SK-N-SH (cell line): ENCODE measurements around the gene GJA8. TPM values are rescaled to one million over a fixed set of nuclear protein-coding genes. Genes with fewer than 3 reads are reported as not detected.
"Not testable (repeated sequence)": the region's sequence is repeated elsewhere in the genome, so short reads cannot be mapped to it uniquely, and the experiment has no call there.

Source experiments
- CTCF ChIA-PET: fragments of 300-600, 350-600 bp; formaldehyde crosslinking; extraction: SDS; loops from one replicate; lab custom pipeline; 2021; lab: Yijun Ruan, JAX
- POLR2A ChIA-PET: fragments of 350-600 bp; sonication (Branson Sonifier 250); formaldehyde crosslinking; extraction: SDS; loops from one replicate; lab custom pipeline; 2020; ENCODE audit warnings: antibody characterized with exemption, inconsistent platforms; lab: Yijun Ruan, JAX
- DNase-seq: peaks from one replicate; pipeline ENCODE4 v3.0.0; 2012
- H2AFZ ChIP-seq: fragments of 200-600 bp; sonication (generic); 2 replicates; pipeline ENCODE4 v1.8.1; 2016; ENCODE audit warnings: antibody characterized with exemption, mild to moderate bottlenecking, low read depth
- H3F3A ChIP-seq: fragments of 200-600 bp; sonication (generic); replicated peaks from 2 replicates; pipeline ENCODE3; 2016; ENCODE audit warnings: antibody characterized with exemption, mild to moderate bottlenecking; ENCODE audit not compliant: insufficient read depth
- H3K27ac ChIP-seq, 2 experiments: fragments of 200-500 bp in 1 of 2; fragments of 200-600 bp in 1 of 2; sonication (Bioruptor generic) in 1 of 2; sonication (generic), shearing (Covaris generic) in 1 of 2; 2 replicates each; pipeline versions ENCODE4 v1.5.1 to v1.6.1; 2014 to 2016; ENCODE audit warnings: low read depth in 2 of 2, inconsistent platforms in 1 of 2, low read length in 1 of 2, mild to moderate bottlenecking in 1 of 2, mixed read lengths in 1 of 2
- H3K27me3 ChIP-seq: fragments of 200-600 bp; sonication (generic), shearing (Covaris generic); 2 replicates; pipeline ENCODE4 v1.6.1; 2016; ENCODE audit warnings: mixed run types; ENCODE audit not compliant: insufficient read depth
- H3K36me3 ChIP-seq, 2 experiments: fragments of 200-500 bp in 1 of 2; fragments of 200-600 bp in 1 of 2; sonication (Bioruptor generic) in 1 of 2; sonication (generic) in 1 of 2; replicated peaks in 1 of 2; 2 replicates each; pipeline versions ENCODE3 to v1.5.1; 2014 to 2016; ENCODE audit warnings: low read length in 1 of 2, mild to moderate bottlenecking in 1 of 2; ENCODE audit not compliant: insufficient read depth in 2 of 2, control insufficient read depth in 1 of 2
- H3K4me1 ChIP-seq, 2 experiments: fragments of 200-500 bp in 1 of 2; fragments of 200-600 bp in 1 of 2; sonication (Bioruptor generic) in 1 of 2; sonication (generic), shearing (Covaris generic) in 1 of 2; 2 replicates each; pipeline versions ENCODE4 v1.5.1 to v1.6.1; 2014 to 2016; ENCODE audit warnings: low read depth in 1 of 2, low read length in 1 of 2, mixed run types in 1 of 2; ENCODE audit not compliant: insufficient read depth in 2 of 2, control insufficient read depth in 1 of 2
- H3K4me2 ChIP-seq: fragments of 200-600 bp; sonication (generic), shearing (Covaris generic); 2 replicates; pipeline ENCODE4 v1.6.1; 2017; ENCODE audit warnings: mixed run types
- H3K4me3 ChIP-seq, 2 experiments: fragments of 200-500 bp in 1 of 2; fragments of 200-600 bp in 1 of 2; sonication (Bioruptor generic) in 1 of 2; sonication (generic), shearing (Covaris generic) in 1 of 2; 2 replicates each; pipeline versions ENCODE4 v1.5.1 to v1.8.1; 2014 to 2016; ENCODE audit warnings: low read depth in 2 of 2, inconsistent platforms in 1 of 2, low read length in 1 of 2, mild to moderate bottlenecking in 1 of 2, mixed read lengths in 1 of 2, moderate library complexity in 1 of 2
- H3K79me2 ChIP-seq: fragments of 200-600 bp; sonication (generic); 2 replicates; pipeline ENCODE4 v1.8.1; 2017; ENCODE audit warnings: mild to moderate bottlenecking; ENCODE audit not compliant: insufficient read depth
- H3K9ac ChIP-seq: fragments of 200-600 bp; sonication (generic); 2 replicates; pipeline ENCODE4 v1.6.1; 2017; ENCODE audit warnings: mixed run types
- H3K9me2 ChIP-seq: fragments of 200-600 bp; sonication (generic); 2 replicates; pipeline ENCODE4 v1.6.1; 2017; ENCODE audit warnings: mixed run types
- H3K9me3 ChIP-seq: fragments of 200-600 bp; sonication (generic); 2 replicates; pipeline ENCODE4 v1.6.1; 2017; ENCODE audit warnings: mixed run types, mild to moderate bottlenecking, moderate library complexity
- H4K20me1 ChIP-seq: fragments of 200-600 bp; sonication (generic); 2 replicates; pipeline ENCODE4 v1.6.1; 2017; ENCODE audit warnings: mild to moderate bottlenecking, mixed run types; ENCODE audit not compliant: insufficient read depth
- POLR2AphosphoS5 ChIP-seq: IDR thresholded peaks from 2 replicates; pipeline ENCODE4 v1.6.1; 2012; ENCODE audit warnings: low read depth, low read length
- TAF1 ChIP-seq: IDR thresholded peaks from 2 replicates; pipeline ENCODE4 v1.6.1; 2012; ENCODE audit warnings: low read depth, mild to moderate bottlenecking, low read length, moderate library complexity, borderline replicate concordance
- WGBS: methylation state at CpG from one replicate; pipeline ENCODE4 v1.1.6; 2017; ENCODE audit warnings: low lambda C conversion rate; 5-methylcytosine and 5-hydroxymethylcytosine counted together
- polyA plus RNA-seq, 3 experiments: library from polyadenylated mRNA; depleted of rRNA; stranded (reverse); fragments of >200 nt; gene quantifications; 2 replicates each; pipeline ENCODE4 v1.2.3, GENCODE V29; 2012

The GJA8 gene
- polyA plus RNA-seq, 1 of the 3 experiments (the other 2 are of a cell fraction), result not detected

DNA sequence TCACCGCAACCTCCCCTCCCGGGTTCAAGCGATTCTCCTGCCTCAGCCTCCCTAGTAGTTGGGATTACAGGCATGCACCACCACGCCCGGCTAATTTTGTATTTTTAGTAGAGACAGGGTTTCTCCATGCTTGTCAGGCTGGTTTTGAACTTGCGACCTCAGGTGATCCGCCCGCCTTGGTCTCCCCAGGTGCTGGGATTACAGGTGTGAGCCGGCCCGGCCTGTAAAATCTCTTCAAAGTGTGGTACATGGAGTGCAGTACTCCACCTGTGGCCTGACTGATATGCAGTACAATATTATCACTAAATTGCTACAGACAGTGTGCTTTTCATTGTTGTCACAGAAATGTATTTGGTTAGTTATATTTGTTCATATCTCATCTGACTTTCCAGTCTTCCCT, 25.1 kb downstream of the GJA8 start:
- H3K4me1 ChIP-seq, H3K4me3 ChIP-seq, H2AFZ ChIP-seq, H3K9me3 ChIP-seq, H3K36me3 ChIP-seq, H3K9me2 ChIP-seq, H3K27me3 ChIP-seq, POLR2A ChIA-PET, H4K20me1 ChIP-seq, H3K9ac ChIP-seq, H3K79me2 ChIP-seq, CTCF ChIA-PET, H3F3A ChIP-seq, DNase-seq, H3K27ac ChIP-seq, H3K4me2 ChIP-seq: not testable (repeated sequence)
- 94% methylated on average over 3 of the region's 10 CpGs for WGBS

DNA sequence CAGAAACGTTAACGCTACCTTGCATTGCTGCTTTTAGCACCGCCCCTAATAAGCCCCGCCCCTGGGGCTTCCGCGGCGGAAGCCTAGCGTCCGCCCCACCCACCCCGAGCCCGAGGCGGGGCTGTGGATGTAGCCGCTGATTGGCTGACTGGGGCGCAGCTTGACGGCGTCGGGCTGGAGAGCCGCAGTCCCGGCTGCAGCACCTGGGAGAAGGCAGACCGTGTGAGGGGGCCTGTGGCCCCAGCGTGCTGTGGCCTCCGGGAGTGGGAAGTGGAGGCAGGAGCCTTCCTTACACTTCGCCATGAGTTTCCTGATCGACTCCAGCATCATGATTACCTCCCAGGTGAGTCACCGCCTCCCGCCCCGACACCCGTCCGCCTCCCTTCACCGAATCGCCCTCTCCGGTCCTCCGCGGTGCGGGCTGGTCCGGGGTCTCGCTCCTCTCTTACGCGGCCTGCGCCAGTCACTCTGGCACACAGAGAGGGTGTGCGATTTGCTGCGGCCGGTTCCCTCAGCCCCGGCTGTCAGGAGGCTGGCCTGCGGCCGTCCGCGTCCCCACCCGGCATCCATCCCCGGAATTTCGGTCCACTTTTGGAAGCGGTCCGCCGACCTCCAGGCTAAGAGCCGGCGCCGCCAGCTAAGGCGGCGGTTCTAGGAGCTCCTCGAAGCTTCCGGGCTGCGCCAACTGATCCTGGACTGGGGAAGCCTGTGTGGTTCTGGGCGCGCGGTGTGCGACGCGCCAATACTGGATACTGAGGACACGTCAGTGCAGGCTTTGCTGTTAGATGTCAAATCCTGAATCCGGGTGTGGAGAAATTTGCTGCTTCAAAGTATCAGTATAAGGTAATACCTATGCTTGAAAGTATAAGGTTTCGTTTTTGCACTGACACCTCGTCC, 25.9 kb downstream of the GJA8 start, which contains the start of gene GPR89B:
GPR89B (plus strand) TSS at position 185 of the 897 bp plus-strand sequence; CDS start at position 302, 117 bp downstream.
- CTCF ChIA-PET, H3K27ac ChIP-seq, H3K9me2 ChIP-seq, POLR2A ChIA-PET, H3K79me2 ChIP-seq, H3K9me3 ChIP-seq, H3F3A ChIP-seq, H4K20me1 ChIP-seq, H3K36me3 ChIP-seq, H3K27me3 ChIP-seq, H3K4me1 ChIP-seq: not testable (repeated sequence)
- H3K4me3 ChIP-seq, result peak within 1 kb of the TSS; percentile 71 to 72
- TF ChIP-seq TAF1 (peak; percentile 57; the same call in 1 of the 2 replicates), POLR2AphosphoS5 (peak; percentile 67)
- 1% methylated on average over 28 of the region's 72 CpGs for WGBS
- peak within 1 kb of the TSS; percentile 38; the same call in 1 of the 2 replicates for H3K9ac ChIP-seq
- peak; percentile 85 for DNase-seq
- peak within 1 kb of the TSS; percentile 76; the same call in 1 of the 2 replicates for H2AFZ ChIP-seq
- H3K4me2 ChIP-seq, result peak within 1 kb of the TSS; percentile 70

DNA sequence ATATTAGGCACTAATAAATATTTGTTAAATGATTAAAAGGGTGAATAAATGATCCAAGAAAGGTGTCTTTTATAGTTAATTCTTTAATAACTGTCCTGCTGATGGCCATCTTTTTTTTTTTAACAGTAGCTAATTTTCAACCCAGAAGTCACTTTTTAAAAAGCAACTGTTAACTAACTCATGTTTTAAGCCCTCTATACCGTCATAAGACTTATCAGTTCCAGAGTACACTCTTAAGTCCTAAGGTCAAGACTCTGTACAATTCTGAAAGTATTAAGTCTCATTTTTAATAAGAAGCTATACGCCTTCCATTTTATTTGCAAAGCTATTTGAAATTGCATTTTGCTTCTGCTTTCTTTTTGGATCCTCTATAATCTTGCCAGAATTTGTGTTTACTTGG, 28.5 kb downstream of the GJA8 start:
- CTCF ChIA-PET, H3K9ac ChIP-seq, H3K9me3 ChIP-seq, H3K79me2 ChIP-seq, H3K4me3 ChIP-seq, H3K27ac ChIP-seq, H2AFZ ChIP-seq, H3K4me1 ChIP-seq, H3F3A ChIP-seq, H3K4me2 ChIP-seq, H3K27me3 ChIP-seq, H3K9me2 ChIP-seq, H3K36me3 ChIP-seq, H4K20me1 ChIP-seq, POLR2A ChIA-PET, DNase-seq: not testable (repeated sequence)
- 92% methylated on average over 2 of the region's 2 CpGs for WGBS

DNA sequence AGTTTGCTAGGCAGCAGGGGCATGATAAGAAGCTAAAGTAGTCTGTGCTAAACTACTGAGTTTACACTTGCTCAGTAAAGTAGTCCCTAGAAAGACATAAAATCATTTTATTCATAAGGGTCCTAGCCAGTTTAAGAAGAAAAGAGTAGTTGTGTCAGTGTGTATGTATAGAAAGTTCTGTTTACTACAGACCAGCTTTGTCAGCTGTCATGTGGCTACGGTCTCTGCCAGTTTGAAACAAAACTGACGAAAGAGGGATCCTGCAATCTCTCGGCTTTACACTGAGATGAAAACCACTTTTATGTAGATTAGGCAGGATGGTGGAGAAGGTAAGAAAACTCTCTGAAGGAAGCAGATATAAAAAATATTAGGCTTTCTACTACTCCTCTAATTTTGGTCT, 32.7 kb downstream of the GJA8 start:
- WGBS, result 89% methylated on average over 3 of the region's 3 CpGs
- H3K4me3 ChIP-seq, CTCF ChIA-PET, H3F3A ChIP-seq, H3K36me3 ChIP-seq, H3K4me1 ChIP-seq, H4K20me1 ChIP-seq, H3K27ac ChIP-seq, H3K4me2 ChIP-seq, DNase-seq, H3K9me2 ChIP-seq, H3K9ac ChIP-seq, H3K9me3 ChIP-seq, H3K79me2 ChIP-seq, H3K27me3 ChIP-seq, POLR2A ChIA-PET, H2AFZ ChIP-seq: not testable (repeated sequence)

DNA sequence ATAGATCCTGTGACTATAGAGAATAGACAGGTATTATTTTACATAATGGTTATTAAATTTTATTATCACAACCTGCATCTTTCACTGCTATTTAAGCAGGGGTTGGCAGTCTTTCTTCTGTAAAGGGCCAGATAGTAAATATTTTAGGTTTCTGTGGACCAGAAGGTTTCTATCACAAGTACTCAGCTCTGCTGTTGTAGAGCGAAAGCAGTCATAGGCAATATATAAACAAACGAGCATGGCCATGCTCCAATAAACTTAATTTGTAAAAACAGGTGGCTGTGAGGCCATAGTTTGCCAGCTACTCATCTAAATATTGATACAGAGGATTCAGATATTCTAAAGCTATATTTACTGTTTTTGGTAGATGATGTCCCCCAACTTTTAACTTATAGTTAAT, 37.9 kb downstream of the GJA8 start:
- H3K4me3 ChIP-seq, H2AFZ ChIP-seq, H3K27ac ChIP-seq, H3F3A ChIP-seq, H3K79me2 ChIP-seq, H4K20me1 ChIP-seq, DNase-seq, H3K9me3 ChIP-seq, CTCF ChIA-PET, H3K4me1 ChIP-seq, H3K27me3 ChIP-seq, H3K9me2 ChIP-seq, POLR2A ChIA-PET, H3K36me3 ChIP-seq, H3K4me2 ChIP-seq, H3K9ac ChIP-seq: not testable (repeated sequence)
- WGBS, result 77% methylated on average over 2 of the region's 2 CpGs

DNA sequence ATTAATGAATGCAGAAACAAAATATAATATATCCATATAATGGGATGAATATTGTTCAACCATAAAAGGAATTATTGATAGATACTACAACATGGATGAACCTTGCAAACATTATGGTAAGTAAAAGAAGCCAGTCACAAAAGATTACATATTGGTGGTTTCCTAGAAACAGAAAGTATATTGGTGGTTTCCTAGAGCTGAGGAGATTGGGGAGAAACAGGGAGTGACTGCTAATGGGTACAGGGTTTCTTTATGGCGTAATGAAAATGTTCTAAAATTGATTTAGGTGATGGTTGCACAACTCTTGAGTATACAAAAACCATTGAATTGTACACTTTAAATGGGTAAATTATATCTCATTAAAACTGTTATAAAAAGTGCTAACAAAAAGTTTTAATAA, 40.0 kb downstream of the GJA8 start:
- H3K36me3 ChIP-seq, H3K4me3 ChIP-seq, H3F3A ChIP-seq, H3K4me1 ChIP-seq, H3K9me3 ChIP-seq, POLR2A ChIA-PET, H3K27me3 ChIP-seq, H3K27ac ChIP-seq, H4K20me1 ChIP-seq, CTCF ChIA-PET, DNase-seq, H3K4me2 ChIP-seq, H3K9ac ChIP-seq, H2AFZ ChIP-seq, H3K9me2 ChIP-seq, H3K79me2 ChIP-seq: not testable (repeated sequence)
- no CpG with 5 or more reads among the region's 1 CpG for WGBS
